Uterus (tissue), 4 donors: ENCODE results near the gene GALNT2. TPM values are rescaled to one million over a fixed set of nuclear protein-coding genes. Genes with fewer than 3 reads are reported as not detected.
A peak's percentile ranks its signal among the peaks of the same experiment; 100 is the strongest.

Experiments used
- DNase-seq, 2 donors: peaks; one replicate each; pipeline ENCODE4 v3.0.0-alpha.2; 2019 to 2020
- H3K27ac ChIP-seq, 2 donors: fragments of 200-600 bp; sonication (generic); 1 replicate in 1 of 2; 2 replicates in 1 of 2; pipeline ENCODE4 v1.5.1; 2016 to 2018
- H3K27me3 ChIP-seq, 2 donors: fragments of 200-600 bp; sonication (generic); one replicate each; pipeline ENCODE4 v1.5.1; 2018 to 2019; ENCODE audit warnings: control low read depth in 1 of 2
- H3K36me3 ChIP-seq, 2 donors: fragments of 200-600 bp; sonication (generic); one replicate each; pipeline ENCODE4 v1.5.1; 2019; ENCODE audit warnings: control low read depth in 1 of 2
- H3K4me1 ChIP-seq, 2 donors: fragments of 200-600 bp; sonication (generic); one replicate each; pipeline ENCODE4 v1.5.1; 2018 to 2019; ENCODE audit warnings: control low read depth in 1 of 2
- H3K4me3 ChIP-seq, 2 donors: fragments of 200-600 bp; sonication (generic); 1 replicate in 1 of 2; 2 replicates in 1 of 2; pipeline ENCODE4 v1.5.1; 2018 to 2019; ENCODE audit warnings: mild to moderate bottlenecking in 1 of 2
- H3K9me3 ChIP-seq, 2 donors: fragments of 200-600 bp; sonication (generic); one replicate each; pipeline ENCODE4 v1.5.1; 2019; ENCODE audit warnings: control low read depth in 1 of 2
- CTCF ChIP-seq, 4 experiments: fragments of 200-600 bp in 2 of 4; fragments of 450-650 bp in 2 of 4; sonication (generic) in 2 of 4; IDR thresholded peaks; one replicate each; pipeline ENCODE4 v1.5.1; 2016 to 2019; ENCODE audit warnings: antibody characterized with exemption in 4 of 4, mild to moderate bottlenecking in 2 of 4, moderate library complexity in 1 of 4
- POLR2A ChIP-seq, 2 donors: fragments of 450-650 bp; IDR thresholded peaks; one replicate each; pipeline ENCODE4 v1.6.1; 2016; ENCODE audit warnings: antibody characterized with exemption in 2 of 2, mild to moderate bottlenecking in 1 of 2, moderate library complexity in 1 of 2
- intact Hi-C: fragments of 100-400 bp; cut with DNase I; formaldehyde crosslinking; loops from one replicate; pipeline ENCODE4 v1.15.1; 2023; ENCODE audit warnings: low total_unique reads
- total RNA-seq, 4 donors: library from RNA; depleted of rRNA in 3 of 4; stranded (reverse); fragments of >200 nt in 3 of 4; gene quantifications; one replicate each; pipeline versions ENCODE4 v1.1.0 to v1.2.4, GENCODE V29; 2014 to 2023
- donor health status: DM: yes; HTN: yes; CAD: no.

Gene GALNT2
- total RNA-seq, 4 donors from 2014 or later = 13.6 to 51.6 (median 39.6) TPM

GRCh38 chr1:230137337-230137815 is 70.3 kb downstream of the GALNT2 start:
- DNase-seq = no peak
- intact Hi-C loops = no loop called here
- H3K27ac ChIP-seq = no peak overlapping the region
- no peak for TF ChIP-seq POLR2A (IDR thresholded peaks at IDR 0.05)
- TF ChIP-seq CTCF (IDR thresholded peaks at IDR 0.05) = no peak
- H3K4me3 ChIP-seq = no peak overlapping the region
- peaks cover 0 to 4% of the 10 kb centered on the region in 2 donors for H3K4me1 ChIP-seq
- H3K36me3 ChIP-seq = no peaks in the 10 kb centered on the region
- H3K27me3 ChIP-seq = no peaks in the 10 kb centered on the region
- H3K9me3 ChIP-seq = no peaks in the 10 kb centered on the region

GRCh38 chr1:230138561-230139239 is 71.7 kb downstream of the GALNT2 start:
- Histone ChIP-seq H3K27ac (no peak overlapping the region), H3K4me1 (peaks cover 0 to 10% of the 10 kb centered on the region in 2 donors), H3K27me3 (no peaks in the 10 kb centered on the region), H3K36me3 (no peaks in the 10 kb centered on the region), H3K4me3 (no peak overlapping the region), H3K9me3 (no peaks in the 10 kb centered on the region)
- intact Hi-C loops = no loop called here
- TF ChIP-seq CTCF (IDR thresholded peaks at IDR 0.05) = no peak
- DNase-seq = no peak

- H3K4me1 ChIP-seq = peaks cover 0 to 10% of the 10 kb centered on the region in 2 donors
- H3K9me3 ChIP-seq = no peaks in the 10 kb centered on the region
- DNase-seq = no peak
- H3K36me3 ChIP-seq = no peaks in the 10 kb centered on the region
- no peak overlapping the region for H3K27ac ChIP-seq
- no peaks in the 10 kb centered on the region for H3K27me3 ChIP-seq
- TF ChIP-seq CTCF (IDR thresholded peaks at IDR 0.05) (no peak), POLR2A (IDR thresholded peaks at IDR 0.05) (no peak)
- no peak overlapping the region for H3K4me3 ChIP-seq
- intact Hi-C loops = no loop called here
Measured at GRCh38 chr1:230139315-230139714, 72.3 kb downstream of the GALNT2 start.

GRCh38 chr1:230139741-230140140 is 72.7 kb downstream of the GALNT2 start:
- Histone ChIP-seq H3K4me3 (no peak overlapping the region), H3K4me1 (peaks cover 0 to 10% of the 10 kb centered on the region in 2 donors), H3K27ac (no peak overlapping the region), H3K27me3 (no peaks in the 10 kb centered on the region), H3K36me3 (no peaks in the 10 kb centered on the region), H3K9me3 (no peaks in the 10 kb centered on the region)
- TF ChIP-seq POLR2A (IDR thresholded peaks at IDR 0.05) = no peak
- no peak for TF ChIP-seq CTCF (IDR thresholded peaks at IDR 0.05)
- intact Hi-C loops = no loop called here
- no peak for DNase-seq

GRCh38 chr1:230140221-230141020 is 73.4 kb downstream of the GALNT2 start:
- intact Hi-C loops = no loop called here
- Histone ChIP-seq H3K27me3 (no peaks in the 10 kb centered on the region), H3K27ac (no peak overlapping the region), H3K9me3 (no peaks in the 10 kb centered on the region), H3K36me3 (no peaks in the 10 kb centered on the region), H3K4me3 (no peak overlapping the region), H3K4me1 (peaks cover 0 to 10% of the 10 kb centered on the region in 2 donors)
- no peak for TF ChIP-seq POLR2A (IDR thresholded peaks at IDR 0.05)
- no peak for TF ChIP-seq CTCF (IDR thresholded peaks at IDR 0.05)
- DNase-seq = peak in 1 of 2 donors; percentile 31
